HEK293T (cell line): ENCODE measurements around the gene DYRK1A.

Experiments used
- CTCF ChIA-PET: fragments of 350-600 bp; formaldehyde crosslinking; extraction: SDS; loops from one replicate; lab custom pipeline; 2021; ENCODE audit warnings: antibody characterized with exemption, inconsistent platforms; lab: Yijun Ruan, JAX
- POLR2A ChIA-PET: fragments of 350-600 bp; formaldehyde crosslinking; extraction: SDS; loops from one replicate; lab custom pipeline; 2020; ENCODE audit warnings: antibody characterized with exemption, inconsistent platforms; lab: Yijun Ruan, JAX
- DNase-seq: peaks from one replicate; pipeline ENCODE4 v3.0.0; 2012; ENCODE audit warnings: mixed read lengths; ENCODE audit errors: extremely low spot score
- ARNT ChIP-seq: fragments of 450-650 bp; IDR thresholded peaks from 2 replicates; pipeline ENCODE4 v1.6.1; 2017; ENCODE audit warnings: mild to moderate bottlenecking
- BHLHE40 ChIP-seq: fragments of 450-650 bp; IDR thresholded peaks from 2 replicates; pipeline ENCODE4 v1.6.1; 2016; ENCODE audit warnings: mild to moderate bottlenecking, moderate library complexity, borderline replicate concordance
- CTBP1 ChIP-seq: fragments of 450-650 bp; IDR thresholded peaks from 2 replicates; pipeline ENCODE4 v1.6.1; 2016; ENCODE audit warnings: borderline replicate concordance
- ELF4 ChIP-seq: fragments of 450-650 bp; IDR thresholded peaks from 2 replicates; pipeline ENCODE4 v1.6.1; 2017; ENCODE audit warnings: antibody characterized with exemption
- FOXA1 ChIP-seq: fragments of 450-650 bp; IDR thresholded peaks from 2 replicates; pipeline ENCODE4 v1.6.1; 2016; ENCODE audit warnings: mild to moderate bottlenecking
- FOXK2 ChIP-seq: fragments of 450-650 bp; IDR thresholded peaks from 2 replicates; pipeline ENCODE4 v1.6.1; 2016; ENCODE audit warnings: mild to moderate bottlenecking
- FOXM1 ChIP-seq: fragments of 450-650 bp; IDR thresholded peaks from 2 replicates; pipeline ENCODE4 v1.6.1; 2017; ENCODE audit warnings: mild to moderate bottlenecking, borderline replicate concordance
- HDGF ChIP-seq: fragments of 450-650 bp; IDR thresholded peaks from 2 replicates; pipeline ENCODE4 v1.6.1; 2017; ENCODE audit warnings: antibody characterized with exemption, borderline replicate concordance
- L3MBTL2 ChIP-seq: fragments of 450-650 bp; conservative IDR thresholded peaks from 2 replicates; pipeline ENCODE4 v1.6.1; 2016; ENCODE audit warnings: mild to moderate bottlenecking
- LEF1 ChIP-seq: fragments of 450-650 bp; IDR thresholded peaks from 2 replicates; pipeline ENCODE4 v1.6.1; 2017; ENCODE audit warnings: mild to moderate bottlenecking, borderline replicate concordance
- NFRKB ChIP-seq: fragments of 450-650 bp; IDR thresholded peaks from 2 replicates; pipeline ENCODE4 v1.6.1; 2016; ENCODE audit warnings: mild to moderate bottlenecking, moderate library complexity
- SP1 ChIP-seq: fragments of 450-650 bp; IDR thresholded peaks from 2 replicates; pipeline ENCODE4 v1.6.1; 2017
- SUZ12 ChIP-seq: fragments of 450-650 bp; IDR thresholded peaks from 2 replicates; pipeline ENCODE4 v1.6.1; 2016; ENCODE audit warnings: mild to moderate bottlenecking
- TARDBP ChIP-seq: fragments of 450-650 bp; IDR thresholded peaks from 2 replicates; pipeline ENCODE4 v1.6.1; 2016
- ZNF384 ChIP-seq: fragments of 450-650 bp; IDR thresholded peaks from 2 replicates; pipeline ENCODE4 v1.6.1; 2016
- TF ChIP-seq, protein P1 (sequence below): fragments of 450-650 bp; IDR thresholded peaks from 2 replicates; pipeline ENCODE4 v1.6.1; 2016

The DYRK1A gene

DNA sequence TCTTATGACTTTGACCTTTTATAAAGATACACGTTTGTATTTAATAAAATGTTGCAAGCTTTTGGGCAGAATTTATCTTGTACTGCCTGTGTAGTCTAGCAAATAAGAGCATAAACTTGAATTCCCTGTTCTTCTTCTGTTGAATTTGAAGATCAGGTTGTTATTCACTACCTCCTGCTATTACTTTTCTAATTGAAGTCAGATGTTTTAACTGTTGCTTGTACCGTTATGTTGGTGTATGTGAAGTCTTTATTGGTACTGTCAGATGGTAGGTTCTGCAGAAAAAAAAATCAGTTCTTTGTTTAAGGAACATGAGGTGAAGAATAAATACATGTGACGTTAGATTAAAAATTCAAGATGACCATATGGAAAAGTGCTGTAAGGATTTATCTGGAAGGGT lies 69.1 kb downstream of the DYRK1A start:
- POLR2A ChIA-PET = no interaction called here
- no peak for DNase-seq
- CTCF ChIA-PET = no interaction called here
- TF ChIP-seq ZNF384 = no peak
- no peak for TF ChIP-seq SP1
- no peak for TF ChIP-seq HDGF
- no peak for TF ChIP-seq NFRKB
- TF ChIP-seq, protein P1, sequence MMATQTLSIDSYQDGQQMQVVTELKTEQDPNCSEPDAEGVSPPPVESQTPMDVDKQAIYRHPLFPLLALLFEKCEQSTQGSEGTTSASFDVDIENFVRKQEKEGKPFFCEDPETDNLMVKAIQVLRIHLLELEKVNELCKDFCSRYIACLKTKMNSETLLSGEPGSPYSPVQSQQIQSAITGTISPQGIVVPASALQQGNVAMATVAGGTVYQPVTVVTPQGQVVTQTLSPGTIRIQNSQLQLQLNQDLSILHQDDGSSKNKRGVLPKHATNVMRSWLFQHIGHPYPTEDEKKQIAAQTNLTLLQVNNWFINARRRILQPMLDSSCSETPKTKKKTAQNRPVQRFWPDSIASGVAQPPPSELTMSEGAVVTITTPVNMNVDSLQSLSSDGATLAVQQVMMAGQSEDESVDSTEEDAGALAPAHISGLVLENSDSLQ = no peak
- TF ChIP-seq CTBP1 = no peak
- no peak for TF ChIP-seq SUZ12
- TF ChIP-seq FOXK2 = no peak
- TF ChIP-seq ELF4 = no peak

DNA sequence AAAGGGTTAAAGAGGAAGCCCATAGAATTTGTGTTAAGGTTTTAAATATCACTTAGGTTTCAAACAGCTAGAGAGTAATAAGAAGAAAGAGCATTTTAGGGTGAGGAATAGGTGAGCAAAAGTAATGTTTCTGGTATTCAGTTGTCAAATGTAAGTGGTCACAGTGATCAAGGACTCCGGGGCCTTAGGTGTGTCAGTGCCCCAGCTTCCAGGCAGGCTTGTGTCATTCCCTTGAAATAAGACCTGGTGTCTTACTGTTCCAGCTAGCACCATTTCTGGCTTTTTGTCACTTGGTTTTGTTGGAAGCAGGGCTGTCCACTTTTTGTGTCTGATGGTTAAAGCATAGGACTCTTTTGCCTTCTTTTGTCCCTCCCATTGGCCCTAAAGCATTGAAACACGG lies 69.6 kb downstream of the DYRK1A start:
- no peak for DNase-seq
- no peak for TF ChIP-seq L3MBTL2
- TF ChIP-seq, protein P1 = no peak
- no peak for TF ChIP-seq CTBP1
- no peak for TF ChIP-seq BHLHE40
- no peak for TF ChIP-seq FOXK2
- no peak for TF ChIP-seq TARDBP
- no peak for TF ChIP-seq FOXM1
- TF ChIP-seq LEF1 = no peak
- no peak for TF ChIP-seq NFRKB
- TF ChIP-seq FOXA1 = no peak
- TF ChIP-seq SP1 = no peak
- TF ChIP-seq SUZ12 = no peak
- no peak for TF ChIP-seq ARNT
- TF ChIP-seq ELF4 = no peak
- POLR2A ChIA-PET = no interaction called here
- CTCF ChIA-PET = no interaction called here

DNA sequence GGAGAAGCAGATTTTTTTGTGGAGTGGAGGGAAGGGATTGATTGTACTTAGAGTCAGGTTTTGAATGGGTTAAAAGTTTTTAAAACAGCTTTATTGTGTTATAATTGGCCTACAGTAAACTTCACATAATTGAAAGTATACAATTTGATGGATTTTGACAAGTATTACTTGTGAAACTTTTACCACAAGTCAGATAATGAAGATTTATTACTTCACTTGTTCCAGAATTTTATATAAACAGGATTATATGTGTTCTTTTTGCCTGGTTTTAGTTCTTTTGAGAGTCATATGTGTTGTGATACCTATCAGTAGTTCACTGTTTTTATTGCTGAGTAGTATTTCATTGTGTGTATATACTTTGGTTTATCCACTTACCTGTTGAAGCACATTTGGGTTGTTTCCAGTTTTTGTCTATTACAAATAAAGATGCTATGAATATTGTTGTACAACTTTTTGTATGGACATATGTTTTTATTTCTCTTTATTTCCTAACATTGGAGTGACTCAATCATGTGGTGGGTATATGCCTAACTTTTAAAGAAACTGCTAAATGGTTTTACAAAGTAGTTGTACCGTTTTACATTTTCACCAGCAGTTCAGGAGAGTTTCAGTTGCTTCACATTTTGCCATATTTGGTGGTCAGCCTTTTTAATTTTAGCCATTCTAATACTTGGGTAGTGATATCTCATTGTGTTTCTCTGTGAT lies 71.0 kb downstream of the DYRK1A start:
- DNase-seq = no peak
- CTCF ChIA-PET = no interaction called here
- POLR2A ChIA-PET = no interaction called here
- TF ChIP-seq, protein P1 = peak; percentile 81
- no peak for TF ChIP-seq TARDBP

DNA sequence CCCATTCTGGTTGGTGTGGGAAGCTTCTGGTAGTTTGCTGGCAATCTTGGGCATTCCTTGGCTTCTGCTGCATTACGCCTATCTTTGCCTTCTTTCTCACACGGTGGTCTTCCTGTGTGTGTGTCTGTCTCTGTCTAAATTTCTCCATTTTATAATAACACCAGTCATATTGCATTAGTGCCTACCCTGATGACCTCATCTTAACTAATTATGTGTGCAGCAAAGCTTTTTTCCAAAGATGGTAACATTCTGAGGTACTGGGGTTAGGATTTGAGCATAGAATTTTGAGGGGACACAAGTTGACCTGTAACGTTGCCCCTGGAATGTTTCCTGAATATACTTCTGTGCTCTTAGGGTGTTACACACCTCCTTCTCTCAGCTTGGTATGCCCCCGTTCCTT lies 77.1 kb downstream of the DYRK1A start:
- no peak for DNase-seq
- ChIA-PET CTCF (no interaction called here), POLR2A (no interaction called here)
- TF ChIP-seq ARNT = no peak
- no peak for TF ChIP-seq TARDBP
- TF ChIP-seq NFRKB = no peak
- TF ChIP-seq FOXA1 = no peak
- TF ChIP-seq HDGF = no peak
- TF ChIP-seq FOXK2 = no peak
- TF ChIP-seq FOXM1 = no peak
- TF ChIP-seq, protein P1 = no peak
- no peak for TF ChIP-seq SP1
- TF ChIP-seq LEF1 = no peak
- no peak for TF ChIP-seq L3MBTL2

DNA sequence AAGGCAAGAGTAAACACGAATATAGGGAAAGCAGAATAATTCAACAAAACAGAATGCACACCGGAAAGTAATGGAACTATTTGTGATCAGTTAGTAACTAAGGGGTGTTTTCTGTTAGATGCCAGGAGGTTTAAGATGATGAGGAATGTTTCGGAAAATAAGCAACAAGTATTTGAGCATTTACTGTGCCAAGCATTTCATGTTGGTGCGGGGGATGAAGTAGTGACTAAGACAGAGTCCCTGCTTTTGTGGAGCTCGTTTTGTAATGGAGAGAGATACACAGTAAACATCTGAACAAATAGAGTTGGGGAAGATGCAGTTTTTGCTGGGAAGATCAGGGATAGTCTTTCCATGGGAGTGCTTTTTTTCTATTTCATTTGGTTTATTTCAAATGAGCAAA lies 78.7 kb downstream of the DYRK1A start:
- CTCF ChIA-PET = no interaction called here
- POLR2A ChIA-PET = no interaction called here
- DNase-seq = no peak
- TF ChIP-seq ZNF384 (no peak), FOXA1 (no peak), SUZ12 (no peak), TARDBP (no peak), L3MBTL2 (no peak), BHLHE40 (no peak), ARNT (no peak), CTBP1 (no peak), FOXK2 (no peak), HDGF (no peak), SP1 (no peak), FOXM1 (no peak), ELF4 (no peak), NFRKB (no peak), LEF1 (no peak)
- TF ChIP-seq, protein P1 = no peak

DNA sequence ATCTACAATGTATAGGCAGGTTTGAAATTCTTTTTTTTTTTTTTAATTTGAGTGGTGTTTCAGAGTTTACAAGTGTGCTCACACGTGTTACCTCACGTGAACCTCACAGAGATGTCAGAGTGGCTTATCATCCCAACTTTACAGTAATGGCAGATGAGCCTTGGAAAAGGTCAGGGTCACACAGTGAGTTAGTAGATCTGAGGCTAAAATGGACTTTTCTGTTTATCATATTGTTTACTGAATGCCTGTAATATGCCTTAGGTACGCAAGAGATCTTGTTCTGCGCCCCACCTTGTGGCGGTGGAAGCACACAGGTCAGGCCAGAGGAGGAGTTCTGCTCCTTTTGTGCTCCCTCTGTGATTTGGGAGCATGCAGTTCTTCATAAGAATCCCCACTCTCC lies 80.0 kb downstream of the DYRK1A start:
- ChIA-PET POLR2A (no interaction called here), CTCF (interaction anchor here (0.6 kb wide), 1 partner anchor 142 kb away, joined by 5 read pairs; no protein-coding TSS in a partner anchor)
- TF ChIP-seq TARDBP (no peak), LEF1 (no peak), ELF4 (no peak), FOXA1 (no peak), FOXM1 (no peak), CTBP1 (no peak), L3MBTL2 (no peak), FOXK2 (no peak), HDGF (no peak), BHLHE40 (no peak), ZNF384 (no peak), SP1 (no peak)
- TF ChIP-seq, protein P1 = no peak
- DNase-seq = no peak
